Measurements from ENCODE around the gene ATP1B2. TPM values are rescaled to one million over a fixed set of nuclear protein-coding genes. Genes with fewer than 3 reads are reported as not detected.

Gene ATP1B2
- total and polyA plus RNA-seq, 10 donors, result 0.26 to 10.1 (median 4.2) TPM

DNA sequence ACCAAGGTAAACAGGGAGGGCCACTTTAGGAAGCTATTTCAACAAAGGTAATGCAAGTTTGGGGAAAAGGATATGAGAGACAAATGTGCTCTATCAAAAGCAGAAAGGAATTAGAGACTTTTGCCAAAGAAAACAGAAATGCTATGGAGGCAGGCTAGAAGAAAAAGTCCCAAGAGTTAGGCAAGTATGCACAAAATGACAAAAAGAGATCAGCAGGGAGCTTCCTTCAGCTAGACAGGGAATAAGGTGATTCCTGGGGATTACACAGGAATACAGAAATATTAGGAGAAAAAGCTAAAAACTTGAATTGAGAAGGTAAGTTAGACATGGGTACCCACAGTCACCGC is 38.5 kb upstream of the ATP1B2 start:
- intact Hi-C loops (cut with DNase I; ENCODE audit: low total_unique reads), result no loop called here
- H3K36me3 ChIP-seq, result peaks cover 0 to 31% (median 3%) of the 10 kb centered on the region in 6 donors
- DNase-seq, result no peak
- H3K27me3 ChIP-seq (replicated peaks in 1 of 7), result no peaks in the 10 kb centered on the region
- no peaks in the 10 kb centered on the region for H3K9me3 ChIP-seq
- no peak overlapping the region for H3K4me3 ChIP-seq
- peaks cover 21 to 66% (median 37%) of the 10 kb centered on the region in 6 donors for H3K4me1 ChIP-seq
- 90 to 100% (median 94%) methylated on average over 1 of the region's 1 CpG for WGBS, 5 donors
- H3K27ac ChIP-seq, result no peak overlapping the region
- TF ChIP-seq POLR2AphosphoS5 (IDR thresholded peaks at IDR 0.05) (no peak), POLR2A (IDR thresholded peaks at IDR 0.05) (no peak)
- TF ChIP-seq, protein P1, sequence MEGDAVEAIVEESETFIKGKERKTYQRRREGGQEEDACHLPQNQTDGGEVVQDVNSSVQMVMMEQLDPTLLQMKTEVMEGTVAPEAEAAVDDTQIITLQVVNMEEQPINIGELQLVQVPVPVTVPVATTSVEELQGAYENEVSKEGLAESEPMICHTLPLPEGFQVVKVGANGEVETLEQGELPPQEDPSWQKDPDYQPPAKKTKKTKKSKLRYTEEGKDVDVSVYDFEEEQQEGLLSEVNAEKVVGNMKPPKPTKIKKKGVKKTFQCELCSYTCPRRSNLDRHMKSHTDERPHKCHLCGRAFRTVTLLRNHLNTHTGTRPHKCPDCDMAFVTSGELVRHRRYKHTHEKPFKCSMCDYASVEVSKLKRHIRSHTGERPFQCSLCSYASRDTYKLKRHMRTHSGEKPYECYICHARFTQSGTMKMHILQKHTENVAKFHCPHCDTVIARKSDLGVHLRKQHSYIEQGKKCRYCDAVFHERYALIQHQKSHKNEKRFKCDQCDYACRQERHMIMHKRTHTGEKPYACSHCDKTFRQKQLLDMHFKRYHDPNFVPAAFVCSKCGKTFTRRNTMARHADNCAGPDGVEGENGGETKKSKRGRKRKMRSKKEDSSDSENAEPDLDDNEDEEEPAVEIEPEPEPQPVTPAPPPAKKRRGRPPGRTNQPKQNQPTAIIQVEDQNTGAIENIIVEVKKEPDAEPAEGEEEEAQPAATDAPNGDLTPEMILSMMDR (IDR thresholded peaks at IDR 0.05 in 8 of 11, conservative IDR thresholded peaks at IDR 0.05 in 3 of 11), result no peak

DNA sequence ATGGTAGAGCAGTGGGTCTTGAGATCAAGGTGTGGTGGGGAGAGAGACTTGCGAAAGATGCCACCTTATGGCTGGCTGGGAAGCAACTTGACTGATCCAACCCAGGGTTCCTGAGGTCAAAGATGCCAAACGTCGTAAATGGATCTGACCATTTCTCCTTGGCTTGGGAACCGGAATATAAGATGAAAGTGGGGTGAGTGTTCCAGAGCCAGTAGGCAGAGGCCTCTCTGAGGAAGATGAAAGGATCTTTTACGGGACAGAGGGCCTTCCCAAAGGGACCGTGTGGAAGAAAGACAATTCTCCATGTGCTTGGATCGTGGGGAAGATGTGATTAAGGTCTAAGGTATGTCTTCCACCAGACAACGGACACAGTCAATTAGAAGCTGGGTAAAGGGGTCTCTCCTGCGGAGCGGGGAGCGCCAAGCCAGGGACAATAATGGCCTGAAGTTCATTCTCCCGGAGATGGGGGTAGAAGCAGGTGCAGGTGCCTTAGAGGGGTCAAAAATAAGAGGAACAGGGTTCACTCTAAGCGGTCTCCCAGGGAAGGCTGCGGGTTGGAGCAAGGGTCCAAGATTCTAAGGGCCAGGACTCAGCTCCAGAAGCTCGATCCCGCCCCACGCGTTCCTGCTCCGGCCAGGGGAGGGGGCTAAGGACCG is 36.8 kb upstream of the ATP1B2 start:
- Histone ChIP-seq H3K4me1 (peaks cover 21 to 60% (median 37%) of the 10 kb centered on the region in 6 donors), H3K4me3 (peak overlapping the region; percentile 70 to 95 (median 75)), H3K9me3 (no peaks in the 10 kb centered on the region), H3K36me3 (peaks cover 0 to 24% (median 3%) of the 10 kb centered on the region in 6 donors), H3K27me3 (replicated peaks in 1 of 7) (no peaks in the 10 kb centered on the region), H3K27ac (peak overlapping the region; percentile 87 to 99 (median 92))
- WGBS, 5 donors, result 11 to 20% (median 12%) methylated on average over 16 to 20 of the region's 20 CpGs
- TF ChIP-seq, protein P1 (IDR thresholded peaks at IDR 0.05 in 8 of 11, conservative IDR thresholded peaks at IDR 0.05 in 3 of 11), result no peak
- TF ChIP-seq POLR2A (IDR thresholded peaks at IDR 0.05), result no peak
- TF ChIP-seq POLR2AphosphoS5 (IDR thresholded peaks at IDR 0.05), result no peak
- no peak for DNase-seq
- intact Hi-C loops (cut with DNase I; ENCODE audit: low total_unique reads), result no loop called here

DNA sequence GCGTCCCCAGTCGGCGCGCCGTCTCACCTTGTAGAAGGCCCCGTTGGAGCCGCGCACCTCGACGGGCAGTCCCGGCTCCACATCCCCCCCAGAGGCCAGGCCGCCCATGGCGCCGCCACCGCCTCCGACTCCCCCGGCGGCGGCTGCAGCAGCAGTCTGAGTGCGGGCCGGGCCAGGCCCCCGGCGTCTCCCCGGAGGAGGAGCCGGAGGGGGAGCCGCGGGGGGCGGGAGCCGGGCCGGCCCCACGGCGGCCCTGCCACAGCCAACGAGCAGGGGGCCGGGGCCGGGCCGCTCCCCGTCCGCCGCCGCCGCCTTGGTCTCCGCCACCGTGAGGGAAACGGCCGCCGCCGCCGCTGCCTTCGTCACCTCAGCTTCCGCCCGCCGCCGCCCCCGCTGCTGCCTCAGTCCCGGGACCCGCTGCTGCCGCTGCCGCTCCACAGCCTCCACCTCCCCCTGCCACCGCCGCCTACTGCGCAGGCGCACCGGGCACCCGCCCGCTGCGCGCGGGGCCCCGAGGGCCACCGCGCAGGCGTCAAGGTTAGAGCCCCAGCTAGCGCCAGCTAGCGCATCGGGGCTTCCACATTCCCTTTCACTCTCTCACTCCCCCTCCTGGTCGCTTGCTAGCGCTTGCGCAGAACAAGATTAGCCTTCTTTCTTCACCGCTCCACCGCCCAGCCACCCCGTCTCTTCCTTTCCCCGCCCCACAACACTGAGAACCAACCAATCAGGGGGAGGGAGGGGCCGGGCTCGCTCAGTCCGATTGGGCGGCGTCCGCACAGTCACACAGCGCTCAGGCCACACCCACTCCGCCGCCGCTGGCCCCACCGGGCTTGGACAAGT is 36.1 kb upstream of the ATP1B2 start, which contains the start of gene FXR2:
Gene FXR2, minus strand, starts transcription at position 473 of the 840 bp plus-strand sequence. Its CDS starts 365 bp downstream, at position 108.
- Histone ChIP-seq H3K9me3 (no peaks in the 10 kb centered on the region), H3K36me3 (peaks cover 0 to 19% (median 3%) of the 10 kb centered on the region in 6 donors), H3K4me1 (peaks cover 21 to 53% (median 37%) of the 10 kb centered on the region in 6 donors), H3K4me3 (peak within 1 kb of the TSS; percentile 70 to 95 (median 75)), H3K27me3 (replicated peaks in 1 of 7) (no peaks in the 10 kb centered on the region), H3K27ac (peak within 1 kb of the TSS; percentile 87 to 99 (median 92))
- WGBS, 5 donors, result 0 to 1% (median 1%) methylated on average over 48 to 93 of the region's 93 CpGs
- intact Hi-C loops (cut with DNase I; ENCODE audit: low total_unique reads), result no loop called here
- peak; percentile 99 for DNase-seq
- TF ChIP-seq POLR2AphosphoS5 (IDR thresholded peaks at IDR 0.05) (peak; percentile 90 to 93 (median 91)), POLR2A (IDR thresholded peaks at IDR 0.05) (peak in 2 of 3 donors; percentile 24 to 82)
- TF ChIP-seq, protein P1 (IDR thresholded peaks at IDR 0.05 in 8 of 11, conservative IDR thresholded peaks at IDR 0.05 in 3 of 11), result peak; percentile 49 to 90 (median 79)

Measured in spleen (tissue), 11 donors.